ENCODE results near the gene RNF215.

DNA sequence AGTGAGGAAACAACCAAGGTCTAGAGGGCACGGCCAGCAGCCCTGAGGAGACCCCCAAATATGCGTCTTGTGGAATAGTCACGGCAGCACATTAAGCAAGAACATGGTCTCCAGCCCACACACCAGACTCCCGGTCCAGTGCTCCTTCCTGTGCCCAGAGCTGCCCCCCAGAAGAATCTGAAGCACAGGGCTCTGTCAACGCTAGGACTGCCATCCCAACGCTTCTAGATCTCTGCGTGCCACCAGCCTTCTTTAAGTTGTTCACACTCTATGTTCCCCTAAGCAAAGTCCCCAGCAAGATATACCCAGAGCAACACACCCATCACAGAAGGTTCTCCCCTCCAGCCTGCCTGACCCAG is 6.1 kb upstream of the RNF215 start:
- TF ChIP-seq, protein P1, sequence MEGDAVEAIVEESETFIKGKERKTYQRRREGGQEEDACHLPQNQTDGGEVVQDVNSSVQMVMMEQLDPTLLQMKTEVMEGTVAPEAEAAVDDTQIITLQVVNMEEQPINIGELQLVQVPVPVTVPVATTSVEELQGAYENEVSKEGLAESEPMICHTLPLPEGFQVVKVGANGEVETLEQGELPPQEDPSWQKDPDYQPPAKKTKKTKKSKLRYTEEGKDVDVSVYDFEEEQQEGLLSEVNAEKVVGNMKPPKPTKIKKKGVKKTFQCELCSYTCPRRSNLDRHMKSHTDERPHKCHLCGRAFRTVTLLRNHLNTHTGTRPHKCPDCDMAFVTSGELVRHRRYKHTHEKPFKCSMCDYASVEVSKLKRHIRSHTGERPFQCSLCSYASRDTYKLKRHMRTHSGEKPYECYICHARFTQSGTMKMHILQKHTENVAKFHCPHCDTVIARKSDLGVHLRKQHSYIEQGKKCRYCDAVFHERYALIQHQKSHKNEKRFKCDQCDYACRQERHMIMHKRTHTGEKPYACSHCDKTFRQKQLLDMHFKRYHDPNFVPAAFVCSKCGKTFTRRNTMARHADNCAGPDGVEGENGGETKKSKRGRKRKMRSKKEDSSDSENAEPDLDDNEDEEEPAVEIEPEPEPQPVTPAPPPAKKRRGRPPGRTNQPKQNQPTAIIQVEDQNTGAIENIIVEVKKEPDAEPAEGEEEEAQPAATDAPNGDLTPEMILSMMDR (IDR thresholded peaks at IDR 0.05): no peak
- no peak for TF ChIP-seq POLR2A (IDR thresholded peaks at IDR 0.05)
